ENCODE measurements around the gene SCO1. TPM values are rescaled to one million over a fixed set of nuclear protein-coding genes. Genes with fewer than 3 reads are reported as not detected.

Gene SCO1
- total and polyA plus RNA-seq, 2 of the 4 experiments (the other 2 are of a cell fraction), result 17.0 to 21.7 TPM

DNA sequence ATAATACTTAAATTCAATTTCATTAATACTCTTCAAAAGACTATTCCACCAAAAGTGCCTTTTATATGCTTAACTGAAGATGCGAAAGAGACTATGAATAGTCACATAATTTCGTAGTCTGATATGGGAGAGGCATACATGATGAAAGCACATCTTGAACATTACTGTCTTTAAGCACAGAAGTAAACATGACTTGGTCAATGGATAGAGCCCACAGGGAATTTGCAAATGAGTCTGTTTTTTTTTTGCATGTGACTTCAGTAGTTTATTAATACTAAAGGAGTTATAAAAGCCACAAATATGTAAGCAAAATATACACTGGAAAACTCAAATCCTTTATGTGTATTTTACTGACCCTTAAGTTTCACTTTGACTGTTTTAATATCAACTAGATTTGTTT is 16.0 kb upstream of the SCO1 start:
- H2AK5ac ChIP-seq (ENCODE audit: low read depth, low read length), result no peak overlapping the region
- no peak overlapping the region for H3K23ac ChIP-seq (ENCODE audit: low read depth, low read length)
- H3K4ac ChIP-seq (ENCODE audit: low read depth, low read length), result no peak overlapping the region
- no peaks in the 10 kb centered on the region for H4K20me1 ChIP-seq (ENCODE audit: insufficient read depth, low read length)
- dilution Hi-C loops (cut with HindIII; ENCODE audit: low sequenced_read_pairs, unreplicated experiment), result no loop called here
- H3K4me3 ChIP-seq (ENCODE audit: insufficient read depth, low read depth, low read length), result no peak overlapping the region
- ChIA-PET CTCF (no interaction called here), POLR2A (ENCODE audit: unreplicated experiment) (no interaction called here)
- ATAC-seq (ENCODE audit: low read depth) (peak; percentile 92), DNase-seq (peak; percentile 78)
- no peaks in the 10 kb centered on the region for H3K4me1 ChIP-seq (ENCODE audit: control insufficient read depth, insufficient read depth, low read length)
- TF ChIP-seq RAD21 (IDR thresholded peaks at IDR 0.05; ENCODE audit: low read length) (no peak), SMC3 (IDR thresholded peaks at IDR 0.05; ENCODE audit: low read depth, low read length) (no peak), POLR2A (IDR thresholded peaks at IDR 0.05; ENCODE audit: low read depth, low read length) (no peak), CEBPB (IDR thresholded peaks at IDR 0.05; ENCODE audit: low read depth, low read length) (no peak), BHLHE40 (IDR thresholded peaks at IDR 0.05; ENCODE audit: low read depth, low read length) (peak; percentile 79)
- TF ChIP-seq, protein P1, sequence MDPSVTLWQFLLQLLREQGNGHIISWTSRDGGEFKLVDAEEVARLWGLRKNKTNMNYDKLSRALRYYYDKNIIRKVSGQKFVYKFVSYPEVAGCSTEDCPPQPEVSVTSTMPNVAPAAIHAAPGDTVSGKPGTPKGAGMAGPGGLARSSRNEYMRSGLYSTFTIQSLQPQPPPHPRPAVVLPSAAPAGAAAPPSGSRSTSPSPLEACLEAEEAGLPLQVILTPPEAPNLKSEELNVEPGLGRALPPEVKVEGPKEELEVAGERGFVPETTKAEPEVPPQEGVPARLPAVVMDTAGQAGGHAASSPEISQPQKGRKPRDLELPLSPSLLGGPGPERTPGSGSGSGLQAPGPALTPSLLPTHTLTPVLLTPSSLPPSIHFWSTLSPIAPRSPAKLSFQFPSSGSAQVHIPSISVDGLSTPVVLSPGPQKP (IDR thresholded peaks at IDR 0.05; ENCODE audit: borderline replicate concordance, low read depth, low read length), result no peak
- no TSS peak for BruUV-seq (replicated peaks)
- H3K18ac ChIP-seq (ENCODE audit: low read depth, low read length), result no peak overlapping the region
- H2AK9ac ChIP-seq (replicated peaks; ENCODE audit: low read depth, low read length, poor library complexity), result no peak overlapping the region
- H2BK15ac ChIP-seq (ENCODE audit: low read depth, low read length), result no peak overlapping the region
- H3K9me1 ChIP-seq (ENCODE audit: insufficient read depth, low read length), result peaks cover 6% of the 10 kb centered on the region; the same call in 1 of the 2 replicates
- H2BK120ac ChIP-seq (ENCODE audit: low read depth, low read length), result no peak overlapping the region
- no peak overlapping the region for H4K8ac ChIP-seq (ENCODE audit: low read depth in 2 of 2, low read length in 2 of 2)
- no peak overlapping the region for H2BK20ac ChIP-seq (ENCODE audit: low read depth, low read length)
- H3K27ac ChIP-seq (ENCODE audit: insufficient read depth, low read length), result no peak overlapping the region
- H3K36me3 ChIP-seq (ENCODE audit: control insufficient read depth, insufficient read depth, low read length), result peaks cover 25% of the 10 kb centered on the region
- H3K56ac ChIP-seq (ENCODE audit: extremely low read depth, insufficient read depth, low read length), result no peak overlapping the region
- H3K27me3 ChIP-seq (ENCODE audit: control insufficient read depth, insufficient read depth, low read length), result no peaks in the 10 kb centered on the region
- in situ Hi-C loops (cut with MboI; ENCODE audit: low sequenced_read_pairs), result no loop called here
- no peak overlapping the region for H4K5ac ChIP-seq (ENCODE audit: low read depth, low read length)
- peak overlapping the region; percentile 5 for H3K4me2 ChIP-seq (ENCODE audit: low read depth, low read length)
- no peak overlapping the region for H2AFZ ChIP-seq (replicated peaks; ENCODE audit: low read length, poor library complexity)
- intact Hi-C loops (cut with micrococcal nuclease), result no loop called here
- H2BK5ac ChIP-seq (ENCODE audit: low read depth, low read length, poor library complexity, severe bottlenecking), result no peak overlapping the region
- no CpG with 5 or more reads among the region's 2 CpGs for WGBS, 2 experiments (ENCODE audit: extremely low coverage in 2 of 2, insufficient read length in 1 of 2)
- no peak overlapping the region for H4K91ac ChIP-seq (ENCODE audit: insufficient read depth, low read depth, low read length)
- H3K9ac ChIP-seq (ENCODE audit: low read depth, low read length), result no peak overlapping the region
- H3K79me1 ChIP-seq (ENCODE audit: low read depth in 1 of 2, low read length in 2 of 2), result peaks cover 0 to 5% of the 10 kb centered on the region in 2 experiments; a peak in 2 of 4 replicates
- H3K9me3 ChIP-seq (ENCODE audit: control insufficient read depth, insufficient read depth, low read length), result no peaks in the 10 kb centered on the region
- no peak overlapping the region for H3K14ac ChIP-seq (replicated peaks; ENCODE audit: low read depth, low read length)
